Activated T-cell treated with anti-CD3 and anti-CD28 coated beads for 48 hours (primary cell): ENCODE data around the gene ADGRB2.
A peak's percentile ranks its signal among the peaks of the same experiment; 100 is the strongest.

Source experiments
- DNase-seq: peaks from one replicate; pipeline ENCODE4 v3.0.0-alpha.2; 2020; ENCODE audit warnings: low read depth

The ADGRB2 gene

DNA sequence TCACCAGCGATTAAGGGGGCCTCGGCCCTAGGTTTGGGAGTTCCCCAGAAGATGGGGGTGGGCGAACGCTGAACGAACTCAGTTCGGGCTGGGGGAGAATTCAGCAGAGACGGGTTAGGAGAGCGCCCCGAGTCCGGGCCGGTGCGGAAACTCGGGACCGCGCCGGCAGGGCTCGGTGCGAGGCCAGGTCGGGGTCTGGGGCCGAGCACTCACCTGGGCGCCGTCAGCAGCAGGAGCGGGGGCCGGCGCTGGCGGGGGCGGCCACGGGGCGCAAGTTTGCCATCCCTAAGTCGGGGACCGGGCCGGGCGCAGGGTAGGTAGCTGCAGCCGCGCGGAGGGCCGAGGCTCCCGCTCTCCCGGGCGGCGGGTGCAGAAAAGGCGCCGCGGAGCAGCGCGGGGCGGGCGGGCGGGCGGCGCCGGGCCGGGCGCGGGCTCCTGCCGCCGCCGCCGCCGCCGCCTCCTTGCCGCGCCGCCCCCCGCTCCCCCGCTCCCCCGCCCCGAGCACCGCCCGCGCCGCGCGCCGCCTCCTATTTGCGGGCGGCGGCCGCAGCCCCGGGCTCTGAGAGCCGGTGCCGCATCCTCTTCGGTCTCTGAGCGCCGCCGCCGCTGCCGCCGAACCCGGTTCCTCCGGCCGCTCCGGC lies 349 bp downstream of the ADGRB2 start:
- DNase-seq, result no peak

DNA sequence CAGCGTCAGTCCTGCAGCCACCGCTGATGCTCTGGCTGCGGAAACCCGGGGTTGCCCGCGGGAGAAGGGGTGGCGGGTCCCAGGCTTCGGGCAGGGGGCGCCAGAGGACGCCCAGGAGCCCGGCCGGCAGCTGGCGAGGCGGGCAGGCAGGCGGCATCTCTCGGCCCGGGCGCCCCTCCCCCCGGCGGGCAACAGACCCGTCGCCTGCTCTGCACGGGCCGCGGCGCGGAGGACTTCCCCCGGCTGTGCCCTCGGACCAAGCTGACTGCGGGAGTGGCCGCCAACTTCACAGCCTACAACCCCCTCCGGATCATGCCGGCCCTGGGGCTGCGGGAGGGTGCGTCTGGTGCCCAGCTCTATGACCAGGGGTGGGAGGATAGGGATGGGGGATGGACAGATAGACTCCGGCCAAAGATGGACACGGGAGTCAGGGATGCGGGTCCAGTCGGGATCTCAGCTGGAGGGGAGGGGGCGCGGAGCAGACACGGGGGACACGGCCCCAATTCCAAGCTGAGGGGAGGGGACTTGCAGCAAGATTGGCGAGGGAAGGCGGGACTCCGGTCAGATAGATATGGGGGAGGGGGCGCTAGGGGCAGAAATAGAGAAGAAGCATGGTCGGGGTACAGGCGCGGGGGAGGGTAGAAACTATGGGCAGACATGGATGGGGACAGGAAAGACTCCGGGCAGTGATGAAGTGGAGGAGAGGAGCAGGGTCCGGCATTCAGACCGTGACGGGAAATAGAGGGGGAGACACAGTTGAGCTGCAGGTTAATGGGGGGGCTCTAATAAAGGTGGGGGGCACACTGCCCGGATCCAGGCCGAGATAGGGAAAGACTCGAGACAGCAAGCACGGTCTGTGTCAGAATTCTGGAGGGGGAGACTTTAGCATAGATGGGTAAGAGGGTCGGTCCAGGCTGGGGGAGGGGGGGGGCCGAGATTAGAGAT lies 1.1 kb downstream of the ADGRB2 start:
- DNase-seq, result peak; percentile 73

DNA sequence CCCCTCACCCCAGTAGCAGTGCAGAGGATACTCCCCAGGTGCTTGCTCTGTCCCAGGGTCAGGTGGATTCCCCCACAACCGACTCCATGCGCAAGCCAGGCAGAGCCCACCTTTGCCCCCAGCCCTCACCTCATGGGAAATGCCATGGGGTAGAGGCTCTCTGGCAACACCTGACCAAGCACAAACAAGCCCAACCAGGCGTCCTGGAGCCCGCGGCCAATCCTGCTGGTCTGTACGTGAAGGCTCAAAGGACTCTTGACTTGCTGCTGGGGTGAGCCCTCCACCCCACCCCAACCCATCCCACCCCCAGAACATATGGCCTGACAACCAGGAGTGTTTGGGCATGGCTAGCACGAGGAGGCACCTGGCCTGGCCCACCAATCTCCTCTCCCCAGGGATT lies 1.8 kb downstream of the ADGRB2 start:
- no peak for DNase-seq

DNA sequence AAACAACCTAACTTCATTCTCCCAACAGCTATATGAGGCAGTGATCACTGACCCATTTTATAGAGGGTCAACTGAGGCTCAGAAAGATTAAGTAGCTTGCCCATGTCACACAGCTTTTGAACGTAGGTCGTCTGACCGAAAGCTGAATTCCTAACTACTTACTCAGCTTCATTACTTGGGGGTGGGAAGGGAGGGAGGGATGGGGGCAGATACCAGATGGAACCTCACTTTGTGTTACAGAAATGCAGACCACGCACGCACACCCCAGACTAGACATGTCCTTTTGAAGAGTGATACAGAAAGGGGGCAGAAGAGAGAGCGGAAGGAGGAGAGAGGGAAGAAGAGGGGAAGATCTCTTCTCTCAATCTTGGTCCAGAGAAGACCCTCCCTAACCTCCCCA lies 2.3 kb downstream of the ADGRB2 start:
- no peak for DNase-seq

DNA sequence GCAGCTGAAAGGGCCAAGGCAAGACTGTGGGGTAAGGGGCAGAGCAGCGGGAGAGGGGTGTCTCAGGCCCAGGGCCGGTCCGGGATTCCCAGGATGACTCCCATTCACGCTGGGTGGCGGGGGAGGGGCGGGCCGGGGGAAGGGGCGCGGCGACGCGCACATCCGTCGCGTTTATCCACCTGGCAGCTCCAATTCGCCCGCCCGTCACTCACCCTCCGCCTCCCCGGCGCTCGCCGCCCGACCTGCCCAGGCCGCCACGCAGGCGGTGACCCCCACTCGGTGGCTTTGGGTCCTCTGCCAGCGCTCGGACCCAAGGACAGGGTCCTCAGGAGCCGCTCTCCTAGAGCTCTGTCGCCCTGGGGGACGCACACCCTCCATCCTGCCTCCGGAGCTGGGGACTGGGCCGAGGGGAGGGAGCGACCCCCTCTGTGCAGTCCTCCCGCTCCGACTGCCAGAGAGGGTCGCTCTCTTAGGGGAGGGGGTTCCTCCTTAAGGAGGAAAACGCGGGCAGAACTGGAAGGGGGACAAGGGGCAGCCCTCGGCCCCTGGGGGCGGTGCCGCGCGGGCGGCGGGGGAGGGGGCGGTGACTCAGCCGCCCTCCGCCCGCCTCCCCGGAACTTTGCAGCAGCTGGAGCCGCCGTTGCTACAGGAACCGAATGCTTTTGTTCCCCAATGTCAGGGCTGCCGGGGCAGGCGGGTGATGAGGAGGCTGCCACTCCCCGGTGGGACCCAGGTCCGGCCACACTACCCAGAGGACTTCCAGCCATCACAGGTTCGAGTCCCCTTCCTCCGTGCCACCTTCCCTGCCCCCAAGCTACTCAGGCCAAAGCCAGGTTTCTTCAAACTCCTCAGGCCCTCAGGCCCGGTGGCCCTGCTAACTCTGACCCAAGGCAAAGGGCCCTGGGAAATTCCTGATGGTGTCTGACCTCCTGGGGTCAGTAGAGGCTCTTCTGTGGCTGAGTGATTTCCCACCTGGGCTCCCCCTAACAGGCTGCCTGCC lies 3.4 kb downstream of the ADGRB2 start:
- no peak for DNase-seq

DNA sequence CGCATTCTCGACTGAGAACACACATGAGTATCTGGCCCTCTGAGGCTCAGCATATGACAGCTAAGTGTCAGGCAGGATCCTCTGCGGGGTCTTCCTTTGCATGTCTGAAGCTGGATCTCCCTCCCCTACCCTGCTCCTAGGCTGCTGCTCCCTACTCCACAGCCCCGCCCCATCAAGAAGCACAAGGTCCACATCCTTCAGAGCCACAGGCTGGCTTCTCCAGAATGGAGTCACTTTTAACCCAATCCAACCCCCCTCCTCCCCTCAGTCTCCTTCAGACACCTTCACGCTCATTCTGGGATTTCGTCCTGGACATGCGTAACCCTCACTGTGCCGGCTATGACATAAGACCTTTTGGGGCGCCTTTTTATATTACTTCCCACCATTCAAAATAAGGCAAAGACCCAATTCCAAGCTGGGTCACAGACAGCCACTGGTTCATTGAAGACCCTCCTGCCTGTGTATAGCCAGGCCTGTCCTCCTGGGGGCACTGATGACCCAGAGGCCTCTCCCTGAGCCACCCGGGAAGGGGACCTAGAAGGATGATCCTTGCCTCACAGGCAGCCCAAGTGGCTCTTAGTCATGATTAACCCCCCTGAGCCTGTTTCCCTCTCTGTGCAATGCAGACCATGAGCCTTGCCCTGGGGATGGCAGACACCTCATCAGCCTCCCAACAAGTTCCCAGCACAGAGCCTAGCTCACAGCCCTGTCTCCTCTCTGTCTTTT lies 4.7 kb downstream of the ADGRB2 start:
- no peak for DNase-seq

DNA sequence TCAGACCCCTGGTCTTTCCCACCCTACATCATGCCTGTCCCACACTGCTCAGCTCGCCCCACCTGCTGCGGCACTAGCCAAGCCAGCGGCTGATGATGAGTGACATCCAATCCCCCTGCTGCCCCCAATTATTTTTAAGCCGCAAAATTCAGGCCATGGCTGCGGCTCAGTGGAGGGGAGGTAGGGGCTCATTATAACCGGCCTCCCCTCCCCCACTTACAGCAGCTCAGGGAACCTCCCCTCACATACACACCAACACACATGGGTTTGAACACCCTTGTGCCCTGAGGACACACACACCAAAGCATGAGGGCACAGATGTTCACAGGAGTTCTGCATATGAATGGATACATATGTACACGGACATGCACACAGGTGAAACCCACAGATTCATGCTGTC lies 5.3 kb downstream of the ADGRB2 start:
- DNase-seq, result no peak

DNA sequence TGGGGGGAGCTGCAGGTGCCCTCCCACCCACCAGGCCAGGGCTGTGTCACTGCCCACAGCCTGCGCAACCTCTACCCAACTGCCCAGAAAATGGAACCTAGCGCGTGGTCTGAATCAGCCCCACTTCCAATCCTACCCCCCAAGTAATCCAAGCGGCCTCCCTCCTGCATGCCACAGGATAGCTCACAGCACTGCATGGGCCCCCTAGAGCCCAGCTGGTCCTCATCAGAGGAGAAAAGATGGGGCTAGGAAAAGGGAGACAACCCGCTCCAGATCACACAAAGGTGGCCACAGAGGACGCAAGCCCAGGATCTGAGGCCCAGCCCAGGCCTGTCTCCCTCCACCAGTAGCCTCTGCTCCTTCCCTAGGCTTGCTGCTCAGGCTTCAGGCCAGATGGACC lies 6.2 kb downstream of the ADGRB2 start:
- no peak for DNase-seq

DNA sequence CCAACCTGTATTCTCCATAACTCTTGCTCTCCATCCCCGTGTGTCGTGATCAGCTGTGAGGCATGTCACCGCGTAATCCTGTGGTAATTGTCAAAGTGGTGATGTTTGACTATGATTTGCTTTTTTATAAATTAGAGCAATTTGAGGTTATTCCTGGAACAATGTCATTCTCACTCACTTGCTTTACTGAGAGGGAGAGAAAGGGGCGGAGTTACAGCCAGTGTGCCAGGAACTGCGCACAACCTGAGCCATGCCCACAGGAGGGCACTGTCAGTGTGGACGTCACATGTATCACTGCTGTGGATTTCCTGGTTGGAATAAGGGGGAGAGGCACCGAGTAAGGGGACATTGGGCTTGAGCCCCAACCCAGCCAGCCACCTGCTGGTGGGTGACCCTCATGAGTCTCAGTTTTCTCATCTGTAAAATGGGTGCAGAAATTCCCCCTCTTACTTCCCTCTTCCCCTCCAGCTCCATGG lies 6.9 kb downstream of the ADGRB2 start:
- DNase-seq, result no peak

DNA sequence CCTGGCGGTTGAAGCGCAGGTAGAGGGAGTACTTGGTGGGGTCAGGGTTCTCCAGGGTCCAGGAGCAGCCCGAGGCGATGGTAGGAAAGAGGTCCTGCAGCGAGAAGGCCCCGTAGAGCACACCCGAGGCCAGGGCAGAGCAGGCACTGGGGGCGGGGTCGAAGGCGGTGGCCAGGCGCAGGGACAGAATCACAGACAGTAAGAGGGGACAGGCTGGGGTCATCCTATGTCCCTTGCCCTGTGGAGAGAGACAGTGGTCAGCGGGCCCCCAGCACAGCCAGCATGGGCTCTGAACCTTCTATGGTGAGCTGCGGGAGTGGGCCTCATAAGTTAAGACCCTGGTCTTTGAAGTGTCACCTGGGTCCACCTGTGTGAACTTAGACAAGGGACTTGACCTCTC lies 7.6 kb downstream of the ADGRB2 start:
- DNase-seq, result no peak

DNA sequence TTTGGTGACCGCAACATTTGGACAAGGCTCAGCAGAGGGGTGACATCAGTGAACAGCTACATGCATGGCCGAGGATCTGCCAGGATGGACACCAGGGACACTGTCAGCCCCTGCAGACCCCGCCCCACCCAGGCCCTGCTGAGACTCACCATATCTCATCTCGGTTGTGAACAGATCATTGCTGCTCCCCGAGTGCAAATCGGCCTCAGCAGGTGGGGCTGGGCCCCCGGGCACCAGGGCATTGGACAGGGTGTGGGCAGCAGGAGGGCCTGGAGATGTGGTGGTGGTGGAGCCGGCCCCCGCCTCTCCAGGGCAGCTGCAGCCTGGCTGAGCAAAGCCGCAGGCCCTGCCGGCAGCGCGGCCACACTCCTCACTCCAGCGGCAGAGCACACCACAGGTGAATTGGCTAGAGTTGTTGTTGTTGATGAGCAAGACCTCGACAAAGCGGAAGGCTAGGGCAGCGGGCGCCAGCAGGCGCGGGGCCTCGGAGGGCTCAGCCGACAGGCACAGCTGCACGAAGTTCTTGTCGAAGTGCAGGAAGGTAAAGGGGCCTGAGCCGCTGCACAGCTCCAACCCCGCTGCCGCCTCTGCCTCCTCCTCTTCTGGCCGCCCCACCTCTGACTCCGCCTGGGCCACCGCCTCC lies 8.2 kb downstream of the ADGRB2 start:
- no peak for DNase-seq

DNA sequence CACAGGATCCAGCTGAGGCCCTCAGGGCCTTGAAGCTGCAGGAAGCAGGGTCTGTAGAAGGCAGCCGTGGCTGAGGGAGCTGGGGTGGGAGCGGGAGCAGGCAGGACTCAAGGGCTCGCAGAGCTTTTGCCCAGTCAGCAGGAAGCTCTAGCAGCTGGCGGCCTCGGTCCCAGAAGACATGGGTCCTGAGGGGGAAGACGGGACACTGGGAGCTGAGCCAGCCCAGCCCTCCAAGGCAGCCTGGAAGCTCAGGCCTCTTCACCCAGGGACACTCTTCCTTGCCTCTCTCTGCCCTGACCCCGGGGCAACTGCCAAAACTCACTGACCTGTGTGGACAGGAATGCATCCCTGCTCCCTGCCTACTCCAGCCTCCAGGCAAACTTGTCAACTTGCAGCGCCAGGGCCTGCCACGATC lies 8.9 kb downstream of the ADGRB2 start:
- DNase-seq, result no peak

DNA sequence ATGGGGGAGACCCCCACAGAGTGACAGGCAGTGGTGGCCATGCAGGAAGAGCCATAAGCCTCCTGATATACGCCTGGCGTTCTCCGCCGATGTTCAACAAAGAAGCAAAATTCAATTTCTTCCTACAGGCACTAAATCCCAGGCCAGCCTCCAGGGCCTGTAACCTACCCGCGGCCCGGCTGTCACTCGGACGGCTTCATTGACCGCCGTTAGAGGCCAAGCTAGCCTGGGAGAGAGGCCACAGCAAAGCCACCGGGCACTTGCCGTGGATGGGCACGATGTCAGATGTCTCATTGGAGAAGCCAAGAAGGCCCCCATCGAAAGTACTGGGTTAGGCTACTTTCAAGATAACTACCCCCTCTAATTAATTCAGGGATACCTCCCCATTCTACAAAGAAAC lies 9.7 kb downstream of the ADGRB2 start:
- DNase-seq, result no peak

DNA sequence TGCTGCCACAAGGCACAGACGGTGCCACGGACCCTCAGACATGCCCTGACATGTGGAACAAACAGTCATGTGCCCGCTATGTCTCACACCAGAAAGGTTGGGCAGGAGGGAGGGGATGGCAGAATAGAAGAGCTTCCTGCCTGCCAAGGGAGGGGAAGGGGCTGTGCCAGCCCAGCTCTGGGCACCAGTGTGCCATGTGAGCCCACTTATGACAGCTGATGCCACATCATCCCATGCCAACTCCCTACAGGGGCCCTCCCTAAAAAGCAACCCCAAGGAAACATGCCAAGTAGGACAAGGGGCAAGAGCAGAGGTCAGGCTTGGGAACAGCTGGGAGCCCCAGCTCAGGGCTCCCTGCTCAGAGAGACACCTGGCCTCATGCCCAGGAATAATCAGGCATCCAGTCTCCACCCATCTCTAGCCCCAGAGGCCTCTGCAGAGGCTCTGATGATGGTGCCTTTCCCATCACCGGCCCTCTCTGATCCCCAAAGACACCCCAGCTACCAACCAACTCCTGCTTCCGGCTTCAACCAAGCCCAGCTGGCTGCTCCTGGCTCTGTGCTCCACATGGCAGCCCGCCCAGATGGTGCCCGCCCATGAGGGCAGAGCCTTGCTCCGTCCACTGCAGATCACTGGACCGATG lies 10.3 kb downstream of the ADGRB2 start:
- no peak for DNase-seq

DNA sequence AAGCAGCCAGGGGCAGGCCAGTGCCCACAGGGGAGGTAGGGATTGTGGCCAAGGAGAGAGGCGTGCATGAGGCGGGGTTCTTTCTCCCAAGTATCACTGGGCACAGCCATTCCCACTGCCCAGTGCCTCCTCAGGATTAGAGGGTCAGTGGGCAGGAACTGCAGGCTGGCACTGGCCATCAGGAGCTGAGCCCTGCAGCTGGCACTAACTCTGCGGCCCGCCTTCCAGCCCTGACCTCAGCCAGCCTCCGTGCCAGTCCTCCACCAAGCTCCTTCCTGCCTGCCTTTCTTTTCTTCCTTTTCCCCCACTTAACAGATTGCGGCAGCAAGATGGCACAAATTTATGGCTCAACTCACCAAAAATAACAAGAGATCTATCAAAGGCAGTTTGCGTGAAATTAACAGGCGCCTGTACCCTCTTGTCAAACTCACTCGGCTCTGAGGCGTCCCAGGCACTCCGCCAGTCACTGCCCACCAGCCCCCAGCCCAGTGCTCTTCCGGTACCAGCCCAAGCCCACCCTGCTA lies 11.1 kb downstream of the ADGRB2 start:
- DNase-seq, result no peak

DNA sequence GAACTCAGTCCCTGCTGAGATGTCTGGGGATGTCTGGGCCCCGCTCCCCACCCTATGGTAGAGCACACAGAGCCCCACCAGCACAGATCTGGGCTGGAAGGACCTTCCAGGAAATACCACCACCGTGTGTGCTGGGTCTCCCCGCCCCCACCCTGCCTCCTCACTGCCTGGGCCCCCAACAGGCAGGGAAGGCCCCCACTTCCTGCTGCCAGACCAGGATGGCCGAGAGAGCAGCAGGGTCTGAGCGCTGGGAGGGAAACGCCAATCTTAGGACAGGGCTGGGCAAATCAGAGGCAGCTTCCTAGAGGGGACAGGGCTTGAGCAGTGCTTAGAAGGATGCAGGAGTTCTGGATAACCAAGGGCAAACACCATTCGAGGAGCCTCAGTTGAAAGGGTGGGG lies 11.9 kb downstream of the ADGRB2 start:
- no peak for DNase-seq

DNA sequence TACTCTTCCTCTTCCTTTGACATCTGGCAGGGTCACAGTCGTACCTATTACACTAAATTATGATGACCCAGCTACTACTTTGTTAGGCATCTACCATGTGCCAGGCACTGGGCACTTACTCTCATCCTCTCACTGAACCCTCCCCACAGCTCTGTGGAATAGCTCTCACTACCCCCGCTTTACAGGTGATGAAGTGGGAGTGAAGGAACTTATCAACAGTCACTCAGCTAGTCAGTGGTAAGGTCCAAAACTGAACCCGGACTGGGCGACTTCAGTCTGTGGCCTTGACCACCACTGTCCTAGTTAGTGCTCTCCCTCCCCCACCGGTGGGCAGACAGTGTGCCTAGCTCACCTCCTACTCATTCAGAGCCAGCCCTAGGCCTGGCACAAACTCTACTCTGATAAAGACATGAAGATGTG lies 12.3 kb downstream of the ADGRB2 start:
- no peak for DNase-seq

DNA sequence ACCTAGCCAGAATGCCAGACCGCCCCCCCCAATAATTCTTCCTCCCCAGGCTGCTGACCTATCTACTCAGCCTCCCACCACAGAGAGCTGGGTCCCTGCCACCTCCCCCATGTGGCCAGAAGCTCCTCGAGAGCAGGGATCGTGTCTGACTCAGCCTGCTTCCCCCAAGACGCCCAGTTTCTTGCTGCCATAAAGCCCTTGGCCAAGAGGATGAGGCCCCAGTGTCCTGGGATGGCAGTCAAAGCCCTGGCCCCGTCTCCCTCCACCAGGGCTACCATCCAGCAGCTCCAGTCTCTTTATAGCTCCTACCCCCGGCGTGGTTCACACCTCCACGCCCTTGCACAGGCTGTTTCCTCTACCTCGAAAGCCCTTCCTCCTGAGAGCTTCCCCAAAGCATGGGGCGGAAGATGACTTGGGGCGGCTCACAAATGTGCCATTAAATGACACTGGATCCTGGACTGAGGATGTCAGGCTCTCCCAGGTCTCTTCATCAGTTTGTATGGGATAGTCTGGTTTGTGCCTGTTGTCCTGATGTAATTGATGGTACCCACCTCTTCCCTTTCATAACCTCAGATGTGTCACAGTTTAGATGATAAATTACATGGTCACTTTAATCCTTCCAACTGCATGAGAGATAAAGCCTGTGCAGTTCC lies 13.2 kb downstream of the ADGRB2 start:
- no peak for DNase-seq
